ENCODE data around the gene MYPOP.
A peak's percentile ranks its signal among the peaks of the same experiment; 100 is the strongest.

Gene MYPOP

GRCh38 chr19:45862564-45863334 lies 39.7 kb downstream of the MYPOP start, which contains the start of gene SYMPK:
SYMPK (minus strand) TSS chr19:45863147; CDS start chr19:45854495, 8,652 bp downstream.
- peak; percentile 93 to 98 (median 98) for DNase-seq

GRCh38 chr19:45862271-45862563 lies 40.2 kb downstream of the MYPOP start:
- DNase-seq = peak in 1 of 6 experiments; percentile 9

- DNase-seq = no peak
Observed at GRCh38 chr19:45860359-45861259, 41.8 kb downstream of the MYPOP start.

- DNase-seq = no peak
Observed at GRCh38 chr19:45854167-45854778, 48.1 kb downstream of the MYPOP start.

GRCh38 chr19:45852983-45853382 lies 49.4 kb downstream of the MYPOP start:
- no peak for DNase-seq

GRCh38 chr19:45852145-45852750 lies 50.2 kb downstream of the MYPOP start:
- DNase-seq = no peak

- no peak for DNase-seq
Observed at GRCh38 chr19:45848922-45849321, 53.5 kb downstream of the MYPOP start.

GRCh38 chr19:45847663-45848062 lies 54.8 kb downstream of the MYPOP start:
- no peak for DNase-seq

- no peak for DNase-seq
Observed at GRCh38 chr19:45842198-45842597, 60.2 kb downstream of the MYPOP start.

All from stimulated activated naive CD4-positive, alpha-beta T cell (primary cell).